SK-N-MC (cell line): Measurements from ENCODE around the gene NOC2L.

Experiments
- EZH2 ChIP-seq: fragments of 200-600 bp; sonication (generic); IDR thresholded peaks from one replicate; pipeline ENCODE4 v1.6.1; 2017; ENCODE audit warnings: antibody characterized with exemption
- POLR2AphosphoS5 ChIP-seq: IDR thresholded peaks from 2 replicates; pipeline ENCODE4 v1.6.1; 2012; ENCODE audit warnings: mild to moderate bottlenecking, low read depth, low read length, borderline replicate concordance

DNA sequence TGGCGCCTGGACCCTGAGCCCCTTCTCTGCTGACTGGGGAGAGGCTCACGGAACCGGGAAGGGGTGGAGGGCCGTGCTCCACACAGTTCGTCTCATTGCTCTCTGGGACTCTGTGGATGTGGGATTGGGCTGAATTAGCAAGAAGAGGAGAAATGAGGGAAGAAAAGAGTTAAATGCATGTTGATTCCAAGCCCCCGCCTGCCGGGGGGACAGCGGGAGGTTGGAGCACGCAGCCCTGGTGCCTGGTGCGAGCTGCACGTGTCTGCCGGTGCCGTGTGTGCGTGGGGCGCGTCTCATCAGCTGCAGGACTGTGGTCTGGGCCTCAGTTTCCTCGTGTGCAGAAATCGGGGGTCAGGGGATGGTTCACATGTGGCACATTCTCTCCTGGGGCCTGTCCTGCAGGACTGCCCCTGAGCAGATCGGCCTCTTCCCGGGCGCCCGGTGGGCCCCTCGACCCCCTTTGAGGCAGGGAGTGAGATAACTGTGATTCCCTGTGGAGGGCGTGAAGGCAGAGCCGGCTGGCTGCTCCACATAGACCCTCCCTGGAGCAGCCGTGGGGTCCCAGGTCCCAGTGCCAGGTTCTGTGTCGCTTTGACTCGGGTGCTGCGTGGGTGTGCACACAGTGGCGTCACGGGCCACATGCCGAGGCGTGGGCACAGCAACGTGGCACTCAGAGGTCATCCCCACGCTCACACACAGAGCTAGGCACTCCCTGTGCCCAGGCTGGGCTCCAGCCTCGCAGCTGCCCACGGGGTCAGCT, 23.9 kb downstream of the NOC2L start:
- no peak; the same call in 1 of the 2 replicates for TF ChIP-seq POLR2AphosphoS5
- TF ChIP-seq EZH2: no peak
